K562 (cell line): ENCODE measurements around the gene PDE1A.

Experiments
- REST ChIP-seq, 2 experiments: fragments of 450-650 bp; formaldehyde crosslinking in 1 of 2; IDR thresholded peaks; 2 replicates each; pipeline versions ENCODE4 v1.4.0 to v1.6.1; 2014 to 2020; ENCODE audit warnings: mild to moderate bottlenecking in 2 of 2, borderline replicate concordance in 1 of 2, low read depth in 1 of 2
- ZBTB43 ChIP-seq: sonication (generic); formaldehyde crosslinking; IDR thresholded peaks from 2 replicates; pipeline ENCODE4 v1.8.0; 2023; ENCODE audit warnings: mild to moderate bottlenecking, missing genetic modification reagents

DNA sequence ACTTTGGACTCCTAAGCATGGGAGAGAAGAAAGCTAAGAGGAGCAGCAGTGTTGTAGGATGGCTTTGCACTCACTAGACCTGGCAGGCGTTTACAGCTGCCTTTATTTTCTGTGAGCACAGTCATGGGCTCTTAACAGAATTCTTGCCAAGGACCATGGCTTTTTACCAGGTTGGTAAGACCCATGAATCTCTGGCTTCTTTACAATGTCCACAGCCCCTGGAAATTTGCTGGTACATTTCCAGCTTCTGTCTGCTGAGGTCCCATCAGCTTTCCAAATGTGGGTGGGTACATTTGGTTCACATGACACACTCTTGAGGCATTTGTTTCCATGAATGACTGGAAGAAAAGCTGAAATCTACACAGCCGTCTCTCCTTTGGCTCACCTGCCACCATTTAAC, 278.5 kb downstream of the PDE1A start:
- TF ChIP-seq ZBTB43 (CRISPR knock-in tag) (no peak), REST (IDR thresholded peaks at IDR 0.05; ENCODE audit: borderline replicate concordance) (no peak), REST (CRISPR knock-in tag; IDR thresholded peaks at IDR 0.05; ENCODE audit: low read depth) (no peak)
